B cell (primary cell): ENCODE results near the gene FAM227A. TPM values are rescaled to one million over a fixed set of nuclear protein-coding genes. Genes with fewer than 3 reads are reported as not detected.

Source experiments
- ATAC-seq: fragments of 200-7000 bp; cut with Tn5 transposase; one replicate; pipeline ENCODE4 v1.10.0; 2021; ENCODE audit warnings: low read depth, mild to moderate bottlenecking, moderate number of reproducible peaks, moderate library complexity
- CTCF ChIA-PET: fragments of 350-600 bp; sonication (Branson Sonifier 250); formaldehyde crosslinking; loops from one replicate; lab custom pipeline; 2021; ENCODE audit warnings: antibody characterized with exemption, inconsistent platforms; lab: Charles Lee
- POLR2A ChIA-PET: fragments of 350-600 bp; sonication (Branson Sonifier 250); formaldehyde crosslinking; loops from one replicate; lab custom pipeline; 2021; ENCODE audit warnings: antibody characterized with exemption; lab: Charles Lee
- DNase-seq: peaks from one replicate; pipeline ENCODE4 v3.0.0; 2013
- H2AFZ ChIP-seq: 2 replicates; pipeline ENCODE4 v1.6.1; 2012; ENCODE audit warnings: mild to moderate bottlenecking, low read depth, low read length; ENCODE audit not compliant: insufficient read depth, poor library complexity, severe bottlenecking
- H3K27ac ChIP-seq, 2 donors: 1 replicate in 1 of 2; 2 replicates in 1 of 2; pipeline ENCODE4 v1.5.1; 2012 to 2013; ENCODE audit warnings: low read length in 2 of 2, mild to moderate bottlenecking in 2 of 2, moderate library complexity in 1 of 2
- H3K27me3 ChIP-seq, 4 experiments: fragments of 200-600 bp in 1 of 4; sonication (generic) in 1 of 4; replicated peaks in 1 of 4; 1 replicate in 2 of 4; 2 replicates in 2 of 4; pipeline versions ENCODE4 v1.6.1 to v1.7.0; 2013 to 2016; ENCODE audit warnings: low read length in 3 of 4, mild to moderate bottlenecking in 2 of 4, mixed read lengths in 1 of 4, moderate library complexity in 1 of 4; ENCODE audit not compliant: insufficient read depth in 4 of 4, control insufficient read depth in 3 of 4; ENCODE audit errors: control extremely low read depth in 1 of 4
- H3K36me3 ChIP-seq, 2 experiments: replicated peaks in 1 of 2; 1 replicate in 1 of 2; 2 replicates in 1 of 2; pipeline versions ENCODE4 v1.6.1 to v1.7.1; 2013; ENCODE audit warnings: low read length in 1 of 2; ENCODE audit not compliant: insufficient read depth in 2 of 2, control insufficient read depth in 1 of 2; ENCODE audit errors: control extremely low read depth in 1 of 2, extremely low read depth in 1 of 2
- H3K4me1 ChIP-seq, 2 donors: fragments of 200-600 bp in 1 of 2; sonication (generic) in 1 of 2; 1 replicate in 1 of 2; 2 replicates in 1 of 2; pipeline versions ENCODE4 v1.5.1 to v1.6.1; 2013 to 2017; ENCODE audit warnings: low read length in 2 of 2; ENCODE audit not compliant: control insufficient read depth in 2 of 2, insufficient read depth in 2 of 2
- H3K4me2 ChIP-seq: replicated peaks from 2 replicates; pipeline ENCODE3; 2012; ENCODE audit warnings: mild to moderate bottlenecking, low read depth, low read length; ENCODE audit not compliant: poor library complexity, severe bottlenecking
- H3K4me3 ChIP-seq, 5 experiments: fragments of 200-600 bp in 1 of 5; sonication (generic) in 1 of 5; 1 replicate in 3 of 5; 2 replicates in 2 of 5; pipeline versions ENCODE4 v1.5.1 to v1.7.0; 2011 to 2016; ENCODE audit warnings: low read length in 4 of 5, mild to moderate bottlenecking in 4 of 5, low read depth in 2 of 5, control low read depth in 1 of 5, moderate library complexity in 1 of 5; ENCODE audit not compliant: insufficient read depth in 1 of 5; ENCODE audit errors: control extremely low read depth in 1 of 5, extremely low read depth in 1 of 5
- H3K79me2 ChIP-seq: fragments of 200-600 bp; sonication (generic); one replicate; pipeline ENCODE4 v1.6.0; 2016; ENCODE audit warnings: low read length; ENCODE audit not compliant: control insufficient read depth, insufficient read depth
- H3K9ac ChIP-seq: fragments of 200-600 bp; sonication (generic); 2 replicates; pipeline ENCODE4 v1.6.1; 2017; ENCODE audit warnings: mild to moderate bottlenecking, low read length, moderate library complexity
- H3K9me3 ChIP-seq, 3 donors: one replicate each; pipeline versions ENCODE4 v1.6.1 to v1.7.1; 2013; ENCODE audit warnings: low read length in 2 of 3; ENCODE audit not compliant: control insufficient read depth in 2 of 3, insufficient read depth in 1 of 3; ENCODE audit errors: control extremely low read depth in 1 of 3
- H4K20me1 ChIP-seq: 2 replicates; pipeline ENCODE4 v1.6.0; 2012; ENCODE audit warnings: mild to moderate bottlenecking, low read length; ENCODE audit not compliant: insufficient read depth, control insufficient read depth, poor library complexity, severe bottlenecking
- H3K27ac Mint-ChIP-seq: one replicate; pipeline ENCODE4 v1.8.0; 2021; ENCODE audit warnings: mixed read lengths
- H3K27me3 Mint-ChIP-seq: one replicate; pipeline ENCODE4 v1.8.0; 2021; ENCODE audit warnings: mixed read lengths
- H3K4me1 Mint-ChIP-seq: one replicate; pipeline ENCODE4 v1.8.0; 2021; ENCODE audit warnings: mixed read lengths
- H3K4me3 Mint-ChIP-seq: one replicate; pipeline ENCODE4 v1.8.0; 2021; ENCODE audit warnings: mixed read lengths
- H3K9me3 Mint-ChIP-seq: one replicate; pipeline ENCODE4 v1.8.0; 2022; ENCODE audit warnings: mixed read lengths; ENCODE audit not compliant: insufficient read depth
- CTCF ChIP-seq: fragments of 200-600 bp; IDR thresholded peaks from one replicate; pipeline ENCODE4 v1.8.0; 2022; ENCODE audit warnings: antibody characterized with exemption, mild to moderate bottlenecking
- EZH2 ChIP-seq: IDR thresholded peaks from 2 replicates; pipeline ENCODE4 v1.6.1; 2012; ENCODE audit warnings: borderline replicate concordance, low read depth, mild to moderate bottlenecking, moderate library complexity, low read length; ENCODE audit not compliant: insufficient read depth, poor library complexity, severe bottlenecking
- WGBS: methylation state at CpG from one replicate; pipeline ENCODE4 v1.1.5; 2013; ENCODE audit warnings: missing lambda C conversion rate; ENCODE audit not compliant: insufficient coverage; 5-methylcytosine and 5-hydroxymethylcytosine counted together
- intact Hi-C: fragments of 100-400 bp; cut with micrococcal nuclease; formaldehyde crosslinking; loops from one replicate; pipeline ENCODE4 v1.10.0; 2022
- polyA plus RNA-seq: library from polyadenylated mRNA; depleted of rRNA; stranded (reverse); fragments of >200 nt; gene quantifications from 2 replicates; pipeline ENCODE4 v1.2.3, GENCODE V29; 2012
- total RNA-seq, 2 donors: library from RNA; stranded (reverse); fragments of 120-200 nt in 1 of 2; gene quantifications; 1 replicate in 1 of 2; 2 replicates in 1 of 2; pipeline versions ENCODE4 v1.2.3 to v1.2.4, GENCODE V29; 2013 to 2022

Gene FAM227A
- total and polyA plus RNA-seq, 2 donors (not counting 1 experiment from before 2014, with no cell fraction given) = 0.04 to 0.57 TPM

DNA sequence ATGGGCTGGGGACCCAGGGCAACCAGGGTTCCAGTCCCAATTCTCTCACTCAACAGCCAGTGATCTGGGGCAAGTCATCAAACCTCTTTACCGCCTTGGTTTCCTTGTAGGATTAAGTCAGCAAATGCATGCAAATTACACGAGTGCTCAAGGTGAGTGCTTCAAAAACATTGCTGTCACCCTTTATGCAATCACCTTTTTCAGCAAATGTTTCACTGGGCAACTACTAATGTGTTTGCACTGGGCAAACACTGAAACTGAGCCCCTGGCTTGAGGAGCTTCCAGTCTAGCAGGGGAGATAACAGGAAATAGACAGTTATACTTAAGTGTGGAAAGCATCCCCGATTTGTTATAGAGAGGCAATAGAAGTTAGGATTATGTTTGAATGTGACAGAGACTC is 48.5 kb downstream of the FAM227A start:
- H3K4me3 Mint-ChIP-seq = no peak overlapping the region
- H3K4me2 ChIP-seq = no peak overlapping the region
- no peak for TF ChIP-seq CTCF
- H3K27ac ChIP-seq = no peak overlapping the region
- no peak overlapping the region for H3K27ac Mint-ChIP-seq
- H3K4me1 ChIP-seq = no peaks in the 10 kb centered on the region
- CTCF ChIA-PET = interaction anchor here (0.6 kb wide), 1 partner anchor 10 kb away, joined by 6 read pairs; no protein-coding TSS in a partner anchor
- no peaks in the 10 kb centered on the region for H3K4me1 Mint-ChIP-seq
- H3K27me3 Mint-ChIP-seq = peaks cover 12% of the 10 kb centered on the region
- no peaks in the 10 kb centered on the region for H3K79me2 ChIP-seq
- no peak overlapping the region for H3K4me3 ChIP-seq
- H3K9me3 Mint-ChIP-seq = no peaks in the 10 kb centered on the region
- H3K27me3 ChIP-seq = no peaks in the 10 kb centered on the region
- DNase-seq (no peak), ATAC-seq (no peak)
- no peaks in the 10 kb centered on the region for H4K20me1 ChIP-seq
- H3K9me3 ChIP-seq = no peaks in the 10 kb centered on the region
- intact Hi-C loops = no loop called here
- no peak overlapping the region for H3K9ac ChIP-seq
- no peak overlapping the region for H2AFZ ChIP-seq
- POLR2A ChIA-PET = no interaction called here
- WGBS = 71% methylated on average over 2 of the region's 3 CpGs
- no peaks in the 10 kb centered on the region for H3K36me3 ChIP-seq

- intact Hi-C loops = no loop called here
- no peaks in the 10 kb centered on the region for H3K4me1 ChIP-seq
- TF ChIP-seq EZH2 (no peak), CTCF (no peak)
- H3K79me2 ChIP-seq = no peaks in the 10 kb centered on the region
- H3K4me3 ChIP-seq = no peak overlapping the region
- no peaks in the 10 kb centered on the region for H3K27me3 ChIP-seq
- no peak for DNase-seq
- no peaks in the 10 kb centered on the region for H3K36me3 ChIP-seq
- H3K27ac ChIP-seq = no peak overlapping the region
- H4K20me1 ChIP-seq = no peaks in the 10 kb centered on the region
- ATAC-seq = no peak
- H3K27ac Mint-ChIP-seq = no peak overlapping the region
- no peak overlapping the region for H2AFZ ChIP-seq
- H3K9me3 Mint-ChIP-seq = no peaks in the 10 kb centered on the region
- H3K4me1 Mint-ChIP-seq = no peaks in the 10 kb centered on the region
- no CpG with 5 or more reads among the region's 1 CpG for WGBS
- H3K9ac ChIP-seq = no peak overlapping the region
- peaks cover 26% of the 10 kb centered on the region for H3K27me3 Mint-ChIP-seq
- POLR2A ChIA-PET = no interaction called here
- CTCF ChIA-PET = no interaction called here
- H3K9me3 ChIP-seq = no peaks in the 10 kb centered on the region
- H3K4me3 Mint-ChIP-seq = no peak overlapping the region
- H3K4me2 ChIP-seq = no peak overlapping the region
These were observed 54.0 kb downstream of the FAM227A start for GRCh38 chr22:38602166-38602565.
